PC-9 (cell line): ENCODE data around the gene CTIF.

Experiments used
- CTCF ChIP-seq: fragments of 200-600 bp; sonication (generic); conservative IDR thresholded peaks from 2 replicates; pipeline ENCODE4 v1.6.1; 2017; ENCODE audit warnings: mixed run types, antibody characterized with exemption, mild to moderate bottlenecking, moderate library complexity
- EZH2 ChIP-seq: fragments of 200-600 bp; sonication (generic); IDR thresholded peaks from 2 replicates; pipeline ENCODE4 v1.8.0; 2017; ENCODE audit warnings: antibody characterized with exemption, low read depth

- no peak for TF ChIP-seq CTCF
- no peak for TF ChIP-seq EZH2
Measured at GRCh38 chr18:48756511-48757226, 217.8 kb downstream of the CTIF start.
